ENCODE results near the gene SLC10A3. TPM values are rescaled to one million over a fixed set of nuclear protein-coding genes. Genes with fewer than 3 reads are reported as not detected.
"Not testable (repeated sequence)": the region's sequence is repeated elsewhere in the genome, so short reads cannot be mapped to it uniquely, and the experiment has no call there.

The SLC10A3 gene
- polyA plus RNA-seq, 3 donors: 15.9 to 18.3 (median 15.9) TPM

GRCh38 chrX:154512879-154513553 lies 22.6 kb upstream of the SLC10A3 start:
- DNase-seq (ENCODE audit: low read depth in 3 of 3, low spot score in 2 of 3): no peak

- DNase-seq (ENCODE audit: low read depth in 3 of 3, low spot score in 2 of 3): no peak
Observed at GRCh38 chrX:154511761-154512160, 21.3 kb upstream of the SLC10A3 start.

GRCh38 chrX:154509455-154509854 lies 19.0 kb upstream of the SLC10A3 start:
- no peak for DNase-seq (ENCODE audit: low read depth in 3 of 3, low spot score in 2 of 3)

GRCh38 chrX:154508384-154508745 lies 17.9 kb upstream of the SLC10A3 start:
- no peak for DNase-seq (ENCODE audit: low read depth in 3 of 3, low spot score in 2 of 3)

GRCh38 chrX:154507673-154508383 lies 17.4 kb upstream of the SLC10A3 start:
- DNase-seq (ENCODE audit: low read depth in 3 of 3, low spot score in 2 of 3): no peak

GRCh38 chrX:154506483-154507332 lies 16.3 kb upstream of the SLC10A3 start:
- no peak for DNase-seq (ENCODE audit: low read depth in 3 of 3, low spot score in 2 of 3)

GRCh38 chrX:154505734-154506133 lies 15.3 kb upstream of the SLC10A3 start:
- DNase-seq (ENCODE audit: low read depth in 3 of 3, low spot score in 2 of 3): no peak

- DNase-seq (ENCODE audit: low read depth in 3 of 3, low spot score in 2 of 3): no peak
Observed at GRCh38 chrX:154502989-154503388, 12.6 kb upstream of the SLC10A3 start.

- no peak for DNase-seq (ENCODE audit: low read depth in 3 of 3, low spot score in 2 of 3)
Observed at GRCh38 chrX:154502098-154502497, 11.7 kb upstream of the SLC10A3 start.

- DNase-seq (ENCODE audit: low read depth in 3 of 3, low spot score in 2 of 3): not testable (repeated sequence)
Observed at GRCh38 chrX:154501423-154501822, 11.0 kb upstream of the SLC10A3 start.

- not testable (repeated sequence) for DNase-seq (ENCODE audit: low read depth in 3 of 3, low spot score in 2 of 3)
Observed at GRCh38 chrX:154496591-154497137, 6.2 kb upstream of the SLC10A3 start.

- DNase-seq (ENCODE audit: low read depth in 3 of 3, low spot score in 2 of 3): no peak
Observed at GRCh38 chrX:154495472-154495922, 5.1 kb upstream of the SLC10A3 start.

- no peak for DNase-seq (ENCODE audit: low read depth in 3 of 3, low spot score in 2 of 3)
Observed at GRCh38 chrX:154494715-154495114, 4.3 kb upstream of the SLC10A3 start.

- DNase-seq (ENCODE audit: low read depth in 3 of 3, low spot score in 2 of 3): no peak
Observed at GRCh38 chrX:154490021-154490413, 412 bp downstream of the SLC10A3 start.

GRCh38 chrX:154489182-154489581 lies 1.2 kb downstream of the SLC10A3 start:
- DNase-seq (ENCODE audit: low read depth in 3 of 3, low spot score in 2 of 3): no peak

GRCh38 chrX:154488336-154489075 lies 1.9 kb downstream of the SLC10A3 start:
- no peak for DNase-seq (ENCODE audit: low read depth in 3 of 3, low spot score in 2 of 3)

GRCh38 chrX:154487518-154488290 lies 2.7 kb downstream of the SLC10A3 start:
- DNase-seq (ENCODE audit: low read depth in 3 of 3, low spot score in 2 of 3): no peak

- peak in 2 of 3 donors; percentile 34 to 44 for DNase-seq (ENCODE audit: low read depth in 3 of 3, low spot score in 2 of 3)
Observed at GRCh38 chrX:154486396-154487207, 3.8 kb downstream of the SLC10A3 start, which contains the start of gene UBL4A. TSS of gene UBL4A (minus strand) at chrX:154486615. CDS start at chrX:154486584, 31 bp downstream.

GRCh38 chrX:154486052-154486395 lies 4.4 kb downstream of the SLC10A3 start:
- DNase-seq (ENCODE audit: low read depth in 3 of 3, low spot score in 2 of 3): no peak

Data from right renal cortex interstitium (tissue), 3 donors.